ENCODE results near the gene COL4A1. TPM values are rescaled to one million over a fixed set of nuclear protein-coding genes. Genes with fewer than 3 reads are reported as not detected.
A peak's percentile ranks its signal among the peaks of the same experiment; 100 is the strongest.

Gene COL4A1
- total RNA-seq, 2 donors from 2014 or later, result 80.4 to 253 TPM

GRCh38 chr13:110237875-110238817 is 68.8 kb downstream of the COL4A1 start:
- intact Hi-C loops (cut with DNase I), result no loop called here
- Histone ChIP-seq H3K27ac (peak overlapping the region in 2 of 4 donors; percentile 16 to 49), H3K36me3 (replicated peaks in 1 of 2; ENCODE audit: insufficient read depth in 1 of 2, low read depth in 2 of 2) (no peaks in the 10 kb centered on the region), H3K9me3 (no peaks in the 10 kb centered on the region), H3K27me3 (no peaks in the 10 kb centered on the region), H3K4me3 (no peak overlapping the region), H3K4me1 (peaks cover 18% of the 10 kb centered on the region)
- 46 to 47% methylated on average over 5 of the region's 5 CpGs for WGBS, 2 donors
- DNase-seq, result no peak
- TF ChIP-seq CTCF (IDR thresholded peaks at IDR 0.05) (no peak), POLR2A (IDR thresholded peaks at IDR 0.05) (no peak)
- no peak for ATAC-seq

- no peak for DNase-seq
- Histone ChIP-seq H3K27ac (no peak overlapping the region), H3K9me3 (no peaks in the 10 kb centered on the region), H3K4me3 (no peak overlapping the region), H3K27me3 (no peaks in the 10 kb centered on the region), H3K36me3 (replicated peaks in 1 of 2; ENCODE audit: insufficient read depth in 1 of 2, low read depth in 2 of 2) (no peaks in the 10 kb centered on the region), H3K4me1 (peaks cover 18% of the 10 kb centered on the region)
- ATAC-seq, result no peak
- 63 to 75% methylated on average over 3 to 11 of the region's 11 CpGs for WGBS, 2 donors
- TF ChIP-seq CTCF (IDR thresholded peaks at IDR 0.05) (no peak), POLR2A (IDR thresholded peaks at IDR 0.05) (no peak)
- intact Hi-C loops (cut with DNase I), result no loop called here
Observed at GRCh38 chr13:110236831-110237261, 70.1 kb downstream of the COL4A1 start.

- ATAC-seq (no peak), DNase-seq (no peak)
- no peaks in the 10 kb centered on the region for H3K9me3 ChIP-seq
- intact Hi-C loops (cut with DNase I), result no loop called here
- no peak overlapping the region for H3K27ac ChIP-seq
- H3K4me3 ChIP-seq, result no peak overlapping the region
- H3K36me3 ChIP-seq (replicated peaks in 1 of 2; ENCODE audit: insufficient read depth in 1 of 2, low read depth in 2 of 2), result no peaks in the 10 kb centered on the region
- H3K4me1 ChIP-seq, result peaks cover 18% of the 10 kb centered on the region
- no peaks in the 10 kb centered on the region for H3K27me3 ChIP-seq
- WGBS, 2 donors, result 83 to 84% methylated on average over 10 of the region's 10 CpGs
- TF ChIP-seq CTCF (IDR thresholded peaks at IDR 0.05), result no peak
- TF ChIP-seq POLR2A (IDR thresholded peaks at IDR 0.05), result no peak
Observed at GRCh38 chr13:110236431-110236830, 70.5 kb downstream of the COL4A1 start.

- no peak overlapping the region for H3K4me3 ChIP-seq
- no peaks in the 10 kb centered on the region for H3K27me3 ChIP-seq
- no peaks in the 10 kb centered on the region for H3K36me3 ChIP-seq (replicated peaks in 1 of 2; ENCODE audit: insufficient read depth in 1 of 2, low read depth in 2 of 2)
- ATAC-seq (no peak), DNase-seq (no peak)
- peaks cover 18% of the 10 kb centered on the region for H3K4me1 ChIP-seq
- WGBS, 2 donors, result 64 to 73% methylated on average over 7 of the region's 7 CpGs
- TF ChIP-seq CTCF (IDR thresholded peaks at IDR 0.05) (no peak), POLR2A (IDR thresholded peaks at IDR 0.05) (no peak)
- intact Hi-C loops (cut with DNase I), result no loop called here
- peak overlapping the region in 1 of 4 donors; percentile 10 for H3K27ac ChIP-seq
- H3K9me3 ChIP-seq, result no peaks in the 10 kb centered on the region
Observed at GRCh38 chr13:110234532-110234931, 72.4 kb downstream of the COL4A1 start.
